GM18951 (cell line): ENCODE data around the gene MAP1LC3B2.

Experiments
- POLR2A ChIP-seq: IDR thresholded peaks from 4 replicates; pipeline ENCODE4 v1.6.1; 2011; ENCODE audit warnings: mild to moderate bottlenecking; ENCODE audit not compliant: insufficient read length, insufficient read depth; ENCODE audit errors: extremely low read depth
- in situ Hi-C: fragments of 300-500 bp; cut with MboI; formaldehyde crosslinking; loops from one replicate; pipeline ENCODE4 v1.12.0; 2022; ENCODE audit warnings: low sequenced_read_pairs, mixed read lengths, inconsistent platforms; ENCODE audit not compliant: unreplicated experiment

MAP1LC3B2 gene

GRCh38 chr12:116559162-116559935 is at the start of gene MAP1LC3B2:
TSS of gene MAP1LC3B2 (plus strand) at chr12:116559381. CDS start at chr12:116575943, 16,562 bp downstream.
- in situ Hi-C loops, result no loop called here
- peak; percentile 17 for TF ChIP-seq POLR2A

GRCh38 chr12:116513944-116514343 is 45.2 kb upstream of the MAP1LC3B2 start:
- in situ Hi-C loops, result no loop called here
- no peak for TF ChIP-seq POLR2A

- TF ChIP-seq POLR2A, result no peak
- in situ Hi-C loops, result no loop called here
These were observed 43.5 kb upstream of the MAP1LC3B2 start for GRCh38 chr12:116515684-116516083.

GRCh38 chr12:116516657-116517056 is 42.5 kb upstream of the MAP1LC3B2 start:
- in situ Hi-C loops, result no loop called here
- TF ChIP-seq POLR2A, result no peak

GRCh38 chr12:116517431-116518045 is 41.6 kb upstream of the MAP1LC3B2 start:
- no peak for TF ChIP-seq POLR2A
- in situ Hi-C loops, result no loop called here

- TF ChIP-seq POLR2A, result no peak
- in situ Hi-C loops, result no loop called here
These were observed 38.9 kb upstream of the MAP1LC3B2 start for GRCh38 chr12:116520225-116520760.

GRCh38 chr12:116520801-116521471 is 38.2 kb upstream of the MAP1LC3B2 start:
- in situ Hi-C loops, result no loop called here
- TF ChIP-seq POLR2A, result no peak

- in situ Hi-C loops, result no loop called here
- no peak for TF ChIP-seq POLR2A
These were observed 34.9 kb upstream of the MAP1LC3B2 start for GRCh38 chr12:116524311-116524710.

- TF ChIP-seq POLR2A, result no peak
- in situ Hi-C loops, result no loop called here
These were observed 34.2 kb upstream of the MAP1LC3B2 start for GRCh38 chr12:116524964-116525379.

GRCh38 chr12:116525418-116526001 is 33.7 kb upstream of the MAP1LC3B2 start:
- TF ChIP-seq POLR2A, result no peak
- in situ Hi-C loops, result no loop called here

- in situ Hi-C loops, result no loop called here
- no peak for TF ChIP-seq POLR2A
These were observed 31.1 kb upstream of the MAP1LC3B2 start for GRCh38 chr12:116528065-116528464.

GRCh38 chr12:116528498-116528897 is 30.7 kb upstream of the MAP1LC3B2 start:
- no peak for TF ChIP-seq POLR2A
- in situ Hi-C loops, result no loop called here

- TF ChIP-seq POLR2A, result no peak
- in situ Hi-C loops, result no loop called here
These were observed 30.1 kb upstream of the MAP1LC3B2 start for GRCh38 chr12:116529048-116529447.
